C4-2B (cell line): Measurements from ENCODE around the gene ZNF672.

ENCODE experiments used
- CTCF ChIP-seq: fragments of 450-650 bp; conservative IDR thresholded peaks from 2 replicates; pipeline ENCODE4 v1.5.1; 2017; ENCODE audit warnings: mild to moderate bottlenecking
- ZFX ChIP-seq: fragments of 450-650 bp; IDR thresholded peaks from 2 replicates; pipeline ENCODE4 v1.6.1; 2017

- TF ChIP-seq CTCF (no peak), ZFX (no peak)
Observed at GRCh38 chr1:248860007-248860406, 22.0 kb downstream of the ZNF672 start.
